A549 treated with CpdA at 1 μM for 4 hours (cell line): Measurements from ENCODE around the gene MSH3. TPM values are rescaled to one million over a fixed set of nuclear protein-coding genes. Genes with fewer than 3 reads are reported as not detected.

Experiments used
- total RNA-seq: library from RNA; stranded (reverse); fragments of 200-300 nt; extraction: Qiagen RNA extraction; gene quantifications from 5 replicates; pipeline ENCODE4 v1.2.3, GENCODE V29; 2022; ENCODE audit warnings: low read depth

MSH3 gene
- 6.5 to 8.7 TPM (median 8.0 TPM) in 5 replicates for total RNA-seq

GRCh38 chr5:80654391-80655230 lies at the start of gene MSH3, which contains the start of gene DHFR:
MSH3 (plus strand) TSS chr5:80654652; CDS start chr5:80654728, 76 bp downstream.
DHFR (minus strand) TSS chr5:80654983; CDS start chr5:80654489, 494 bp downstream.

Other genes with a start within 250 kb of the MSH3 start
- 11.5 to 25.6 TPM (median 15.2 TPM) in 5 replicates for gene ZFYVE16, start 246.6 kb upstream of the MSH3 start, total RNA-seq
- 1.5 to 3.7 TPM (median 1.7 TPM) in 5 replicates for gene FAM151B, start 166.6 kb upstream of the MSH3 start, total RNA-seq
- gene ANKRD34B, start 84.4 kb upstream of the MSH3 start, total RNA-seq = 0.07 to 0.13 TPM (median 0.12 TPM) in 3 of 5 replicates, not detected in the others
- gene DHFR, start 331 bp downstream of the MSH3 start, total RNA-seq = 47.2 to 70.9 TPM (median 52.9 TPM) in 5 replicates